Loucy (cell line): Measurements from ENCODE around the gene KRTAP10-5.

Experiments
- H2AFZ ChIP-seq: fragments of 200-600 bp; sonication (generic); 2 replicates; pipeline ENCODE4 v1.6.0; 2016; ENCODE audit warnings: antibody characterized with exemption, mild to moderate bottlenecking, low read length, moderate library complexity
- H3F3A ChIP-seq: fragments of 200-600 bp; 2 replicates; pipeline ENCODE4 v1.6.0; 2016; ENCODE audit warnings: antibody characterized with exemption, low read depth, mild to moderate bottlenecking
- H3K27me3 ChIP-seq: fragments of 200-600 bp; sonication (generic); 2 replicates; pipeline ENCODE4 v1.6.1; 2014; ENCODE audit warnings: low read length, mild to moderate bottlenecking; ENCODE audit not compliant: insufficient read depth, poor library complexity, severe bottlenecking
- H3K36me3 ChIP-seq: fragments of 200-600 bp; sonication (generic); 2 replicates; pipeline ENCODE4 v1.6.1; 2016; ENCODE audit warnings: low read length; ENCODE audit not compliant: insufficient read depth
- H3K4me1 ChIP-seq: fragments of 200-600 bp; sonication (generic); 2 replicates; pipeline ENCODE4 v1.5.1; 2014; ENCODE audit warnings: low read length, mild to moderate bottlenecking; ENCODE audit not compliant: insufficient read depth, poor library complexity, severe bottlenecking
- H3K4me2 ChIP-seq: fragments of 200-600 bp; sonication (generic); 2 replicates; pipeline ENCODE4 v1.6.0; 2014; ENCODE audit warnings: antibody characterized with exemption, low read length, low read depth, mild to moderate bottlenecking; ENCODE audit not compliant: poor library complexity, severe bottlenecking
- H3K4me3 ChIP-seq: fragments of 200-600 bp; sonication (generic); 2 replicates; pipeline ENCODE4 v1.5.1; 2014; ENCODE audit warnings: low read length, mild to moderate bottlenecking, mixed read lengths; ENCODE audit not compliant: poor library complexity, severe bottlenecking
- H3K79me2 ChIP-seq: fragments of 200-600 bp; sonication (generic); 2 replicates; pipeline ENCODE4 v1.6.1; 2014; ENCODE audit warnings: low read length; ENCODE audit not compliant: insufficient read depth
- H3K9ac ChIP-seq: fragments of 200-600 bp; sonication (generic); 2 replicates; pipeline ENCODE4 v1.6.0; 2014; ENCODE audit warnings: mild to moderate bottlenecking, low read depth, low read length, moderate library complexity; ENCODE audit not compliant: poor library complexity, severe bottlenecking
- H3K9me2 ChIP-seq: fragments of 200-600 bp; sonication (generic); replicated peaks from 2 replicates; pipeline ENCODE4 v1.6.1; 2016; ENCODE audit warnings: low read depth, low read length, mixed read lengths
- H3K9me3 ChIP-seq: fragments of 200-600 bp; sonication (generic); 2 replicates; pipeline ENCODE4 v1.6.1; 2014; ENCODE audit warnings: mild to moderate bottlenecking, antibody characterized with exemption, low read length, low read depth; ENCODE audit not compliant: insufficient read depth
- H4K20me1 ChIP-seq: fragments of 200-600 bp; sonication (generic); 2 replicates; pipeline ENCODE4 v1.6.0; 2014; ENCODE audit warnings: antibody characterized with exemption, low read length, mild to moderate bottlenecking; ENCODE audit not compliant: insufficient read depth, poor library complexity, severe bottlenecking
- EZH2phosphoT487 ChIP-seq: fragments of 200-600 bp; IDR thresholded peaks from 2 replicates; pipeline ENCODE4 v1.6.1; 2018; ENCODE audit warnings: antibody characterized with exemption, mild to moderate bottlenecking, moderate library complexity, borderline replicate concordance
- TF ChIP-seq, protein P1 (sequence below): fragments of 200-600 bp; sonication (generic); conservative IDR thresholded peaks from 2 replicates; pipeline ENCODE4 v1.5.1; 2014; ENCODE audit warnings: mild to moderate bottlenecking, antibody characterized with exemption, low read length

Gene KRTAP10-5

DNA sequence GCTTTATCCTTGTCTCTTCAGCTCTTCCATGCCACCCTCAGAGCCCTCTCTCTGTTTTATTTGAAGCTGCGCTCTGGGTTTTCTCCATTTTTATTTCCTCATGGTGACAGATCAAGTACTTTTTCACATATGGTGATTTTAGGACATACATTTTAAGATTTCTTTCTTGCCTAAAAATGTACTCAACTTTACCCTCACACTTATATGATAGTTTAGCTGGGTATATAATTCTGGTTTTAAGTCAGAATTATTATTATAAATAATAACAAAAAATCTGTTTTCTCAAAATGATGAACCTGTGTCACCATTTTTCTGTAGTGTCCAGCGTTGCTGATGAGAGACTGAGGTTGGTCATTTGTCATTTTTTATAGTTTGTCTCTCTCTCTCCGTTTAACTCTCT, 754 bp upstream of the KRTAP10-5 start:
- Histone ChIP-seq H3K9me2 (no peaks in the 10 kb centered on the region), H3K4me1 (no peaks in the 10 kb centered on the region), H3K4me2 (no peak overlapping the region), H3K9ac (no peak overlapping the region), H2AFZ (no peak overlapping the region), H4K20me1 (no peaks in the 10 kb centered on the region), H3K4me3 (no peak overlapping the region), H3K79me2 (no peaks in the 10 kb centered on the region), H3K27me3 (no peaks in the 10 kb centered on the region), H3K36me3 (no peaks in the 10 kb centered on the region), H3F3A (no peaks in the 10 kb centered on the region; the same call in 1 of the 2 replicates), H3K9me3 (peaks cover 6% of the 10 kb centered on the region; the same call in 1 of the 2 replicates)
- TF ChIP-seq, protein P1, sequence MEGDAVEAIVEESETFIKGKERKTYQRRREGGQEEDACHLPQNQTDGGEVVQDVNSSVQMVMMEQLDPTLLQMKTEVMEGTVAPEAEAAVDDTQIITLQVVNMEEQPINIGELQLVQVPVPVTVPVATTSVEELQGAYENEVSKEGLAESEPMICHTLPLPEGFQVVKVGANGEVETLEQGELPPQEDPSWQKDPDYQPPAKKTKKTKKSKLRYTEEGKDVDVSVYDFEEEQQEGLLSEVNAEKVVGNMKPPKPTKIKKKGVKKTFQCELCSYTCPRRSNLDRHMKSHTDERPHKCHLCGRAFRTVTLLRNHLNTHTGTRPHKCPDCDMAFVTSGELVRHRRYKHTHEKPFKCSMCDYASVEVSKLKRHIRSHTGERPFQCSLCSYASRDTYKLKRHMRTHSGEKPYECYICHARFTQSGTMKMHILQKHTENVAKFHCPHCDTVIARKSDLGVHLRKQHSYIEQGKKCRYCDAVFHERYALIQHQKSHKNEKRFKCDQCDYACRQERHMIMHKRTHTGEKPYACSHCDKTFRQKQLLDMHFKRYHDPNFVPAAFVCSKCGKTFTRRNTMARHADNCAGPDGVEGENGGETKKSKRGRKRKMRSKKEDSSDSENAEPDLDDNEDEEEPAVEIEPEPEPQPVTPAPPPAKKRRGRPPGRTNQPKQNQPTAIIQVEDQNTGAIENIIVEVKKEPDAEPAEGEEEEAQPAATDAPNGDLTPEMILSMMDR, result no peak
- TF ChIP-seq EZH2phosphoT487, result no peak

- TF ChIP-seq EZH2phosphoT487, result no peak
- TF ChIP-seq, protein P1, result no peak
- no peaks in the 10 kb centered on the region for H3K27me3 ChIP-seq
- H3K9me3 ChIP-seq, result peaks cover 6% of the 10 kb centered on the region; the same call in 1 of the 2 replicates
- no peaks in the 10 kb centered on the region for H3K4me1 ChIP-seq
- no peaks in the 10 kb centered on the region for H4K20me1 ChIP-seq
- no peak overlapping the region for H3K9ac ChIP-seq
- H3K79me2 ChIP-seq, result no peaks in the 10 kb centered on the region
- no peaks in the 10 kb centered on the region for H3K9me2 ChIP-seq
- H3K4me3 ChIP-seq, result no peak overlapping the region
- no peaks in the 10 kb centered on the region; the same call in 1 of the 2 replicates for H3F3A ChIP-seq
- H2AFZ ChIP-seq, result no peak overlapping the region
- H3K4me2 ChIP-seq, result no peak overlapping the region
- no peaks in the 10 kb centered on the region for H3K36me3 ChIP-seq
These were observed 615 bp downstream of the KRTAP10-5 start for GRCh38 chr21:44579833-44580144.

DNA sequence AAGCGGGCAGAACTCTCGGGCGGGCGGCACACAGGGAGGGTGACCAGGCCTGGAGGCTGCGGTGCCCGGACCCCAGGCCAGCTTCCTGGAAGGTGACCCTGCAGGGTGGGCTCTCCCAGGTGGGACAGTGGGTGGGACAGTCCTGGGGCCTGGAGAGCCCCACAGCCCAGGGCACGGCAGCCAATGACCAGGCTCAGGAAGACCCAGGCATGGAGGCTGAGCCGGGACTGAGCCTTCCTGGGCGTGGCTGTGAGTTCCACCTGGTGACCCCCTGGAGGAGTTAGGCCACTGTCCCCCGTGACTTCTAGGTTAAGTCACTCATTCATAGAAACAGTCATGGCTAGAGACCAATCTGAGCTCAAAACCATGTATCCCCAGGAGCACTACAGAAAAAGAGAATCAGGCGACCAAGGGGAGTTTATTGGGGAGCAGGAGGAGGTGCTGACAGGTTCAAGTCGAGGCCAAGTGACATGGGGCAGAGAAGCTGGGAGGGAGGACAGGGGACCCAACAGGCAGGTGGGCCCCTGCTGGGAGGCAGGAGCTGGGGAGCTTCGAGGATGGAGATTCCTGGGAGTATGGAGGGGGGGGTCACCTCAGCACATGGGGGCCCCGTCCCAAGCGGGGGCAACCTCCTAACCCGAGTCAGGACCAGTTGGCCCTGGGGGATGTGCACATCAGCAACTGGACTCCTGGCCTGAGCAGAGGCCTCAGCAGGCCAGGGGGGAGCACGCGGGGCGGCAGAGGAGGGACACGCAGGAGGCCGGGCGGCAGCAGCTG, 1.2 kb downstream of the KRTAP10-5 start:
- Histone ChIP-seq H3K9me3 (peaks cover 6% of the 10 kb centered on the region; the same call in 1 of the 2 replicates), H4K20me1 (no peaks in the 10 kb centered on the region), H2AFZ (no peak overlapping the region), H3K36me3 (no peaks in the 10 kb centered on the region), H3K79me2 (no peaks in the 10 kb centered on the region), H3K4me2 (no peak overlapping the region), H3K4me3 (no peak overlapping the region), H3K9ac (no peak overlapping the region), H3F3A (no peaks in the 10 kb centered on the region; the same call in 1 of the 2 replicates), H3K9me2 (no peaks in the 10 kb centered on the region), H3K27me3 (no peaks in the 10 kb centered on the region), H3K4me1 (no peaks in the 10 kb centered on the region)
- TF ChIP-seq, protein P1, result no peak
- no peak for TF ChIP-seq EZH2phosphoT487
